ENCODE results near the gene CEACAM16.

The CEACAM16 gene

GRCh38 chr19:44745887-44746600 lies 47.1 kb downstream of the CEACAM16 start:
- Histone ChIP-seq H3K27me3 (ENCODE audit: control insufficient read depth, insufficient read depth, low read length) (peaks cover 47% of the 10 kb centered on the region), H3K9ac (ENCODE audit: low read depth, low read length) (no peak overlapping the region), H3K4me3 (ENCODE audit: low read depth, low read length) (no peak overlapping the region), H3K9me3 (ENCODE audit: control insufficient read depth, insufficient read depth, low read length) (no peaks in the 10 kb centered on the region), H3K4me1 (ENCODE audit: control insufficient read depth, insufficient read depth, low read length) (peaks cover 8% of the 10 kb centered on the region), H3K36me3 (ENCODE audit: control insufficient read depth, insufficient read depth, low read length) (no peaks in the 10 kb centered on the region)

GRCh38 chr19:44746616-44746945 lies 47.6 kb downstream of the CEACAM16 start:
- Histone ChIP-seq H3K4me1 (ENCODE audit: control insufficient read depth, insufficient read depth, low read length) (peaks cover 8% of the 10 kb centered on the region), H3K9me3 (ENCODE audit: control insufficient read depth, insufficient read depth, low read length) (no peaks in the 10 kb centered on the region), H3K27me3 (ENCODE audit: control insufficient read depth, insufficient read depth, low read length) (peaks cover 53% of the 10 kb centered on the region), H3K36me3 (ENCODE audit: control insufficient read depth, insufficient read depth, low read length) (no peaks in the 10 kb centered on the region), H3K9ac (ENCODE audit: low read depth, low read length) (no peak overlapping the region), H3K4me3 (ENCODE audit: low read depth, low read length) (peak overlapping the region; percentile 85)

- Histone ChIP-seq H3K4me1 (ENCODE audit: control insufficient read depth, insufficient read depth, low read length) (peaks cover 5% of the 10 kb centered on the region), H3K27me3 (ENCODE audit: control insufficient read depth, insufficient read depth, low read length) (peaks cover 57% of the 10 kb centered on the region), H3K9ac (ENCODE audit: low read depth, low read length) (no peak overlapping the region), H3K4me3 (ENCODE audit: low read depth, low read length) (peak overlapping the region; percentile 85), H3K36me3 (ENCODE audit: control insufficient read depth, insufficient read depth, low read length) (no peaks in the 10 kb centered on the region), H3K9me3 (ENCODE audit: control insufficient read depth, insufficient read depth, low read length) (no peaks in the 10 kb centered on the region)
Measured at GRCh38 chr19:44746946-44747738, 48.2 kb downstream of the CEACAM16 start.

GRCh38 chr19:44747739-44748425 lies 48.9 kb downstream of the CEACAM16 start:
- Histone ChIP-seq H3K9me3 (ENCODE audit: control insufficient read depth, insufficient read depth, low read length) (no peaks in the 10 kb centered on the region), H3K4me1 (ENCODE audit: control insufficient read depth, insufficient read depth, low read length) (peaks cover 7% of the 10 kb centered on the region), H3K9ac (ENCODE audit: low read depth, low read length) (no peak overlapping the region), H3K36me3 (ENCODE audit: control insufficient read depth, insufficient read depth, low read length) (no peaks in the 10 kb centered on the region), H3K4me3 (ENCODE audit: low read depth, low read length) (peak overlapping the region; percentile 85), H3K27me3 (ENCODE audit: control insufficient read depth, insufficient read depth, low read length) (peaks cover 63% of the 10 kb centered on the region)

- Histone ChIP-seq H3K9ac (ENCODE audit: low read depth, low read length) (no peak within 1 kb of the TSS), H3K36me3 (ENCODE audit: control insufficient read depth, insufficient read depth, low read length) (no peaks in the 10 kb centered on the region), H3K4me1 (ENCODE audit: control insufficient read depth, insufficient read depth, low read length) (peaks cover 9% of the 10 kb centered on the region), H3K9me3 (ENCODE audit: control insufficient read depth, insufficient read depth, low read length) (no peaks in the 10 kb centered on the region), H3K27me3 (ENCODE audit: control insufficient read depth, insufficient read depth, low read length) (peaks cover 64% of the 10 kb centered on the region), H3K4me3 (ENCODE audit: low read depth, low read length) (peak within 1 kb of the TSS; percentile 85)
Measured at GRCh38 chr19:44748426-44749254, 49.7 kb downstream of the CEACAM16 start, which contains the start of gene BCL3. TSS of gene BCL3 (plus strand) at chr19:44748708. CDS start at chr19:44748791, 83 bp downstream.

- Histone ChIP-seq H3K27me3 (ENCODE audit: control insufficient read depth, insufficient read depth, low read length) (peaks cover 62% of the 10 kb centered on the region), H3K9ac (ENCODE audit: low read depth, low read length) (no peak overlapping the region), H3K36me3 (ENCODE audit: control insufficient read depth, insufficient read depth, low read length) (no peaks in the 10 kb centered on the region), H3K4me1 (ENCODE audit: control insufficient read depth, insufficient read depth, low read length) (peaks cover 9% of the 10 kb centered on the region), H3K9me3 (ENCODE audit: control insufficient read depth, insufficient read depth, low read length) (no peaks in the 10 kb centered on the region), H3K4me3 (ENCODE audit: low read depth, low read length) (peak overlapping the region; percentile 10)
Measured at GRCh38 chr19:44749292-44749691, 50.3 kb downstream of the CEACAM16 start.

GRCh38 chr19:44749994-44750393 lies 51.0 kb downstream of the CEACAM16 start:
- Histone ChIP-seq H3K4me3 (ENCODE audit: low read depth, low read length) (peak overlapping the region; percentile 10), H3K4me1 (ENCODE audit: control insufficient read depth, insufficient read depth, low read length) (peaks cover 12% of the 10 kb centered on the region), H3K27me3 (ENCODE audit: control insufficient read depth, insufficient read depth, low read length) (peaks cover 62% of the 10 kb centered on the region), H3K9me3 (ENCODE audit: control insufficient read depth, insufficient read depth, low read length) (no peaks in the 10 kb centered on the region), H3K36me3 (ENCODE audit: control insufficient read depth, insufficient read depth, low read length) (no peaks in the 10 kb centered on the region), H3K9ac (ENCODE audit: low read depth, low read length) (no peak overlapping the region)

GRCh38 chr19:44752123-44752815 lies 53.3 kb downstream of the CEACAM16 start:
- Histone ChIP-seq H3K27me3 (ENCODE audit: control insufficient read depth, insufficient read depth, low read length) (peaks cover 64% of the 10 kb centered on the region), H3K9ac (ENCODE audit: low read depth, low read length) (no peak overlapping the region), H3K4me1 (ENCODE audit: control insufficient read depth, insufficient read depth, low read length) (peaks cover 19% of the 10 kb centered on the region), H3K4me3 (ENCODE audit: low read depth, low read length) (no peak overlapping the region), H3K9me3 (ENCODE audit: control insufficient read depth, insufficient read depth, low read length) (no peaks in the 10 kb centered on the region), H3K36me3 (ENCODE audit: control insufficient read depth, insufficient read depth, low read length) (no peaks in the 10 kb centered on the region)

- Histone ChIP-seq H3K27me3 (ENCODE audit: control insufficient read depth, insufficient read depth, low read length) (peaks cover 64% of the 10 kb centered on the region), H3K9me3 (ENCODE audit: control insufficient read depth, insufficient read depth, low read length) (no peaks in the 10 kb centered on the region), H3K9ac (ENCODE audit: low read depth, low read length) (no peak overlapping the region), H3K4me1 (ENCODE audit: control insufficient read depth, insufficient read depth, low read length) (peaks cover 19% of the 10 kb centered on the region), H3K36me3 (ENCODE audit: control insufficient read depth, insufficient read depth, low read length) (no peaks in the 10 kb centered on the region), H3K4me3 (ENCODE audit: low read depth, low read length) (peak overlapping the region; percentile 15)
Measured at GRCh38 chr19:44752816-44753625, 54.1 kb downstream of the CEACAM16 start.

GRCh38 chr19:44753626-44753931 lies 54.6 kb downstream of the CEACAM16 start:
- Histone ChIP-seq H3K9me3 (ENCODE audit: control insufficient read depth, insufficient read depth, low read length) (no peaks in the 10 kb centered on the region), H3K9ac (ENCODE audit: low read depth, low read length) (no peak overlapping the region), H3K36me3 (ENCODE audit: control insufficient read depth, insufficient read depth, low read length) (no peaks in the 10 kb centered on the region), H3K4me1 (ENCODE audit: control insufficient read depth, insufficient read depth, low read length) (peaks cover 19% of the 10 kb centered on the region), H3K27me3 (ENCODE audit: control insufficient read depth, insufficient read depth, low read length) (peaks cover 64% of the 10 kb centered on the region), H3K4me3 (ENCODE audit: low read depth, low read length) (peak overlapping the region; percentile 66)
